GM21619 (cell line): ENCODE data around the gene LAMTOR2.

Source experiments
- ATAC-seq: cut with Tn5 transposase; IDR thresholded peaks from one replicate; pipeline ENCODE4 v1.9.1; 2021; ENCODE audit not compliant: unreplicated experiment

Gene LAMTOR2

DNA sequence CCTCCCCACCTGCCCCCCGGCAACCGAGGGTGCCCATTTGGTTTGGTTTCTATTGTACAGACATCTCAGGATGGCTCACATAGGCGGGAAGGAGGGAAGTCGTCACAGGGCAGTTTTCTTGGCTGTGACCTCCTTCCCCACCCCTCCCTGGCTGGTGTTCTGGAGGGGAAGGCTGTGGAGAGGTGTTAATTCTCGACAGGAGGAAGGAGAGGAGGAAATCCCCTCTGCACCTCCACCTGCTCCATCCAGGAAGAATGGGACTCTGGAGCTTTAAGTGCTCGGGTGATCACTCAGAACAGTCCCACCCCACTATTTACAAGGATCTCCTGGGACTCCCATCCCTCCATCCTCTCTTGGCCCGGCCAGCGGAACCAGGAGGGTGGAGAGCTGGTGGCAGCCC is 20.1 kb downstream of the LAMTOR2 start:
- ATAC-seq: no peak

DNA sequence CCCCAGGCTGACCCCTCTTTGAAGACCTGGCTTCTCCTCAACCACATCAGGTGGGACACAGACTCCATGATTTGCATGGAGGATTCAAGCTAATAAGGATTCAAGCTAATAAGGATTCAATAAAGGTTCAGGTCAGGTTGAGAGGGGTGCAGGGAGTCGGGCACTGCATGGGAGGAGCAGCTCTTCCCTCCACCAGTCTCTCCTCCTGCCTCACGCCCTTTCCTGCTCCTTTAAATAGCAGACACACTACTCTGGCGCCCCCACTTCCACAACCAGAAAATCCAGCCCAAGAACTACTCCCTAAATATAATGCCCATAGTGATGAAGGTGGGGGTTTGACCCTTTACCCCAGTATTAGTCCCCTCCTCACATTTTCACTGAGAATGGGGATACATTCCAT is 20.6 kb downstream of the LAMTOR2 start:
- no peak for ATAC-seq

DNA sequence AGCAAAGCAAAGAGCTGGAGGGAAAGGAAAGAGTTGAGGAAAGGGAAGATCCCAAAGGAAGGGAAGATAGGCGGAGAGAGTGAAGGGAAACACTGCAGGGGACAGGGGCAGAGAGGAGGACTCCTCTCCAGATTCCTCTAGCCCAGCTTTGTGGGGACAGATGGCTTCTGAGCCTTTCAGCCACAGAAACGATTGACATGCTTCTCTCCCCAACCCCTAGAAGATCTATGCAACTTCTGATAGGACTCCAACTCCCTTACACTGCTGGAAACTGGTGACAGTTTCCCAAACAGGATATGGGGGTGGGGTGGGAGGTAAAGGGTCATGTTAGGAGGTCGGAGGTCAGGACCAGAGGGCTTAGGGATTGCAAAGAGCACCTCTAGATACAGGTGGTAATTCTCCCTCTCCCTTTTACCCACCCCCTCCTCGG is 21.2 kb downstream of the LAMTOR2 start:
- no peak for ATAC-seq

DNA sequence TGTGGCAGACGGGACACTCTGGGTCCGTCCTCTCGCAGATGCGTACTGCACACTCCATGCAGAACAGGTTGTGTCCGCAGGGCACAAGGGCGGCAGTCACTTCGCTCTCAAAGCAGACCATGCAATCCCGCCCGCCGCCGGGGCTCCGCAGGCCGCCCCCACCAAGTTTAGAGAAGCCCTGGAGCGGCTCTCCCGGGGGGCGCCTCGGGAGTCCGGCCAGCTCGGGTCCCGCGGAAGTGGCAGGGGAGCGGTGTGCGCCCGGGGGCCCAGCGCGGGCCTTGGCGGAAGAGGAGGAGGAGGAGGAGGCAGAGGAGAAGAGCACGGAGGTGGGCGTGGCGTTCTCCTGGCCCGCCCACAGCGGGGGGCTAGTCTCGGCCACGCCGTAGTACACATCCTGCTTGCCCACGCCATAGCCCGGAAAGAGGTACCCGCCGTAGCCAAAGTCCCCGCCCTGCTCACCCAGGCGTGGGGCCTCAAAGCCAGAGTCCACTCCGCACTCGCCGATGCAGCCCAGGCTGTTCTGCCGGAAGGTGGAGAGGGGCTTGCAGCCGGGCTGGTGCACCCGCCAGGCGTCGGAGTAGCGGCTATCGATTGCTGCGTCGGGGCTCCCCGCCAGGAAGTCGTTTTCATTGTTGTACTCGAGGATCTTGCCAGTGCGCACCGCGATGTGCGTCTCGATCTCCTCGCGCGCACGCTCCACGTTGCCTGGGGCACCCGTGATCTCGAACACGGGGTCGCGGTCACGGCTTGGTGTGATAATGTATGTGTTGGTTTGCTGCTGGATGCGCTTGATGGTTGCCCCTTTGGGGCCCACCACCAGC is 22.2 kb downstream of the LAMTOR2 start:
- ATAC-seq: peak; percentile 59

DNA sequence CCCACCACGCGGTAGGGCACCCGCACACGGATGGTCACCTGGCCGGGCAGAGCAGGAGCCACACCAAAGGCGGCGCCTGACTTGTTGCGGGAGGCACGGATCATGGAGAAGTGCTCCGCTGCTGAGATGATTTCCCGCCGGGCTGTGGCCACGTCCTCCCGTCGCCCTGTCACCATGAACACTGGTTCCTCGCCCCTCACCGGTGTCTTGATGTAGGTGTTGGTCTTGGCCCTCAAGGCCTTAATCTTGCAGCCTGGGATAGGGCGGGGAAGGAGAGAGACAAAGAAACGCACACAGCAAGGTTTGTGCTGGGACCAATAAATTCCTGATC is 22.8 kb downstream of the LAMTOR2 start:
- no peak for ATAC-seq

DNA sequence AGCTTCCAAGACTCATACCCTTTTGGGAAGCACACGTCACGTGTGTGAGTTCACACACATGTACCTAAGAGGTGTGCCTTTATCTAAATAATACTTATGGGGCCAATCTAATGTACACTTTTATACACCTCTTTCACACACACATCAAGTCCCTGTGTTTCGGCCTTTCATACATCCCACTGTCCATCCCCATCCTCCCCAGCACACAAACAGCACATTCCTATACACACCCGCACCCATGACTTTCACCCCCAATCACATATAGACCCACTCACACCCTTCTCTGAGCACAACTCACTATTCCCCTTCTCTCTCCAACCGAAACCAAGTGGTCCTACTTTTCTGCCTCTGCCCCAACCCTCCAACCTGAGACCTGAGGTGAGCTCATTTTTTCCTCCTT is 24.1 kb downstream of the LAMTOR2 start:
- no peak for ATAC-seq

DNA sequence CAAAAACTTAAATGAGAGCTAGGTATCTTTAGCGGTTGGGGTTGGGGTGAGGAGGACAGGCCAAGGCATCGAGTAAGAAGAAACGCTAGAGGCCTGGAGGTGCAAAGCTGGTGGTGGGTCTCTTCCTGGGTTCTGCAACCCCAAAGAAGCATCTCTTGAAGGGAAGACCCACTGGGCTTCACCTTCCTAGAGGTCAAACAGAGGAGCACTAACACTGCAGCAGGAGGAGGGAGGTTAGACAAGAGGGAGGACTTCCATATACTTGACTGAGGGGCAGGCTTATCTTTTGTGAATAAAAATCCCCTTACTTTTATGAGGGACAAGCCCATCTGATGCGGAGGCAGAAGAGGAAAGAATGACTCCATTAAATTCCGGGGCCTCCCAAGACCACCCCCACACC is 25.2 kb downstream of the LAMTOR2 start:
- ATAC-seq: no peak

DNA sequence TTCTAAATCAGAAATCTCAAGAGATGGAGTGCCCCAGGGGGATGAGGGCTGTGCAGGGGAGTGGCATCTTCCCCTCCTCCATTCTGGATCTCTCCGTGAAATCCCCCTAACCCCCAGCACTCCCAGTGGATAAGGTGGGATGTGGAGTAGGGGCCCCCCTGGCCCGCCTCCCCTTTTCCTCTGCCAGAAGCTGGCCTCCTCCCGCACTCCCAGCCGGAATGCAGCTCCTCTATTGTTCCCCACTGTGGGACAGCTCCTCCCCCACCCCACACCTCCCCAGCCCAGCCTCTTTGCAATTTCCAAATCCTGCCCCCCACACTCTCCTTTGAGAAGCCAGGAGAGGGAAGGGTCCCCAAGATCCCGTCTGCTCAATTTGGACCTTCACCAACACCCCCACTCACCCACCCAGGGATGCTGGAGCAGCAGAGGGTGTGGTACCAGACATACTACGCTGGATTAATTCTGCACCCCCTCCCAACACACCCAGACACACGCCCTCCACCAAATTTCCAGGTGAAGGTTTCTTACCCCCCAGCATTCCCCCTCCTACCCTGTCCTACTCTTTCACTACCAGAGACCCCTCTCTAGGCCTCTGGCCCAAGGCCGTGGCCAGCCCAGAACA is 25.8 kb downstream of the LAMTOR2 start:
- ATAC-seq: no peak

DNA sequence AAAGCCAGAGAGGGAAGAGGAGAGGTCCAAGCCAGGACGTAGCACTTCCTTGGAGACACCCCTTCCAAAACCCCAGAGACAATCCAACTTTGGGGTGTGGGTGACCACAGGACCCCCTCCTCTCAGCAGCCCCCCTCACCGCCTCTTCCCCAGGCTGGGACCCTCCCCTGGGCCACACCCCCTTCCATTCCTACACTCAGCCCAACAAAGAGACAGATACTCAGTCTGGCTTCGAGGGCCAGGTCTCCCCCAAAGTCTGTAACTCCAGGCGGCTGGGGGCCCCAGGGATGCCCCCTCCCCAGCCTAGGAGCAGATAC is 26.2 kb downstream of the LAMTOR2 start:
- ATAC-seq: no peak

DNA sequence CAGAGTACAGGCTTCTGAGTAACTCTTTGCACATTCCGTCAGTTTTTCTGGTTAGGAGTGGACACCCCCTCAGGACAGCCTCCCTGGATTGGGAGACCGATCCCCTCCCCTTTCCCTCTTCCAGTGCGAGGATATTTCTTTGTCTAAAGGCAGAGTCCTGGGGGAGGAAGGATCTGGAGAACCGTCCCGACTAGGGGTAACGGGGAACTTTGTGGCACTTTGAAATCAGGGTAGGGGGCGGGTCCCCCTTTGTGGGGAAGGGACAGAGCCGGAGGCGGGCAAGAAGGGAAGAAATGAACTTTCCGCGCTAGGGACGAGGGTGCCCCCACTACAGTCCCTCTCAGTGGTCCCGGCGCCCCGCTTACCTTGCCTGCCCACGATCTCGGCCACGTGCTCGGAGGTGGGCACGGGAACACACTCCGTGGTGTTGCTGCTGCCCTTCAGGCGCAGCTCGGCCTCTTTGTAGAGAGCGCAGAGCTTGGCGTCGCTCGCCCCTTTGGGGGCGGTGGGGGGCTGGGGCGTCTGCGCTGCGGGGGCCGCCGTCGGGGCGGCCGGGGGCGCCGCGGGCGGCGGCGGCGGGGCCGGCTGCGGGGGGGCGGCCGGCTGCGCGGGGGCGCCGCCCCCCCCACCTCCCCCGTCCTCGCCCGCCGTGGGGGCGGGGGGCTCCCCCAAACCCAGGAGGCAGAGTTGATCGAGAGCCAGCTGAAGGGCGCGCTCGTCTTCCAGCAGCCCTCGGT is 26.8 kb downstream of the LAMTOR2 start:
- no peak for ATAC-seq

DNA sequence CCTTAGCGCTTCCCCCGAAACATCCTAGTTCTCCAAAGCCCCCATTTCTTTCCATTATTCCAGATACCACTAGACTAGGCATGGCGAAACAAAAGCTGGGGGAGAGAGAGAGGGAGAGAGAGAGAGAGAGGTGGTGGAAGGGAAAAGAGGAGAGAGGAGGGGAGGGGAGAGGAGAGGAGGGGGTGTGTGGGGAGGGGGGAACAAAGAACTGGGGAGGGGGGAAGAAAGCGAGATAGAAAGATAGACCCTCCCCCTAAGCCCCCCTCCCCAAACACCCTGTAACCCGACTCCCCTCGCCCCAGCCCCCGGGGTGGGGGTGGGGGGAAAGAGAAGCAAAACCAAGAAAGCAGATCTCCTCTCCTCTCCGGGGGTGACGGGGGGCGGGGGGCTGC is 27.3 kb downstream of the LAMTOR2 start:
- no peak for ATAC-seq

DNA sequence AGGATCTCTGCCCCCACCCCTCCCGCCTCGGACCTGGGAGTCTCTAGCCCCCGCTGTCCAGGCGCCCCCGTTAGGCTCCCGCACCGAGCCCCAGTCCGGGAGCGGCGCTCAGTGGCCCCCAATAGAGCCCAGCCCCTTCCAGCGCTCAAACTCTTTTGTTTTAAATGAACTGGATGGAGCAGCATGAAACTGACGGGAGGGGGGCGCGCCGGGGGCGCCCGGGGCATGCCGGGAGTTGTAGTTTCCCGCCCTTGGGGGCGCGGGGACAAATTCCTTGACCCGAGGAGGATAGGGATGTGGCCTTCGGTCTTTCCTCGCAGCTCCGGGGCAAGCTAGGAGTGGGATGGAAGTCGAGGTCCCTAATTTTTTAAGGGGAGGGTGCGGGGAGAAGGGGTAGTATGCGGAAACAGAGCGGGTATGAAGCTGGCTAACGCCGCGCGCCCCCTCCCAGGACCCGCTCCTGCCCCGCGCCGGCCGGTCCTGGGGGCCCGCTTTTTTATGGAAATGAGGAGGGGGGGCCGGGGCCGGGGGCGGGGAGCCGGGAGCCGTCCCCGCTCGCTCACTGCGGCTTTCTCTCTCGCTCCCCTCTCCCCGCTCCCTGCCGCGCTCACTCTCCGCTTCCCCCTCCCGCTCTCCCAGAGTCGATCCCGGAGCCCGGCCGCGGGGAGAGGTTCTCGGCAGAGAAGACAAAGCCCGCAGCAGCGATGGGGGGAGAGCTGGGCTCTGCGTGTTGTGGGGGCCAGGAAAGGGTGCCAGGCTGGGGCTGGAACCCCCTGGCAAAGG is 27.9 kb downstream of the LAMTOR2 start, which contains the start of gene MEX3A:
TSS of gene MEX3A (minus strand) at position 157 of the 783 bp plus-strand sequence. CDS start 467 bp downstream, outside the sequence.
- ATAC-seq: no peak

DNA sequence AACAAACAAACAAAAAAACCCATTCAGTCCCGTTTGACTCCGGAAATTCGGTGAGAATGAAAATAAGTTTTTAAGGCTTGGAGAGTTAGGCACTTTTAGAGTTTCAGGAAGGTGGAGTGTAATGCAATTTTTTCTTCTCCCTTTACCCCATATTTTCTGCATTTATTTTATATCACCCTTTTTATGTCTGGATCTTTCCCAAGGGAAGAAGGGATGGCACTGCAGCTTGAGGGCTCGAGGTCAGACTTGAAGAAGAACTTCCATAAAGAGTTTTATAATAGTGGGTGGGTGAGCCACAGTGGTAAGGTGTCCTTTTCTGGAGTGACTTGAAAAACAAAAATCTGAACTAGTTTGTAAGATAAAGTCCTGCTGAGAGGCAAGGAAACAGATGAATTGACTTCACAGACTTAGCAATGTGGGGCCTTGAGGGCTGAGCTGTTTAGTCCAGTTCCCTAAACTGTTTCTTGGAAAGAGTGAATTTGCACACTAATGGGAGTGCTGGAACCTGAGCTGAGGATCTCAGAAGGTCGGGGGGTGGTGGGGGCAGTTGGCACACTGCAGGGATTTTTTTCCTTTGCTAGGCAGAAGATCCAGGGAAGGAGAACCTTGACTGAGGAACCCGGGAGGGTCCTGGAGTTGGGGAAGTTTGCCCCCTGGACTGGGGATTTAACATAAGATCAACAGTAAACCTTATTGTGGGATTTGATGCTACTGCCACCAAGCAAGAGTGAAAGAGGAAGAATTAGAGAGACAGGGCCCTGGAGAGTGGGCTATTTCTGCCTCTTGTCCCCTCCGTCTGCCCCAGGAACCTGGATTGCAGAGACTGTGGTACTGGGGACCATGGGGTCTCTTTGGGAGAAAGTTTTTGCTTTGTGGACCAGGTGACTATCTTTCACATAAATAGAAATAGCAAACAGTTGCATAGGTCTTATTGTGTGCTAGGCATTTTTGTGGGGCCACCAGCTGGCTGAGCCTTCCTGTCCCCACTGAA is 29.5 kb downstream of the LAMTOR2 start:
- ATAC-seq: no peak

DNA sequence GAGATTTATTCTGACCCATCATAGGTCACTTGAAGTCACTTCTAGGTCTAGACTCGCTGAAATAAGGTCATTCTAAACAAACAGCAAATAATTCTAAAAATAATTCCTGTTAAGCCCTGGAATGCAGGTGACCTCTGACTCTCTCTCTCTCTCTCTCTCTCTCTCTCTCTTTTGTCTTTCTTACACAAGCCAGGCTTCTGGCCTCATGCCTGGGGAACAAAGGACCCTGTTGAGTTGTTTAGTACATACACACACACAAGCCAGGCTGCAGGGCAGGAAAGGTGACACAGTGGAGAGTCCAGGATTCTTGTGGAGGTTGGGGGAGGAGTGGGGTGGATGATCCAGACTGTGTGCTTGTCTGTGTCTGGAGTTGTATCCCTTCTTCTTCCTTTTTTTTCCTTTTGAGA is 31.7 kb downstream of the LAMTOR2 start:
- ATAC-seq: no peak

DNA sequence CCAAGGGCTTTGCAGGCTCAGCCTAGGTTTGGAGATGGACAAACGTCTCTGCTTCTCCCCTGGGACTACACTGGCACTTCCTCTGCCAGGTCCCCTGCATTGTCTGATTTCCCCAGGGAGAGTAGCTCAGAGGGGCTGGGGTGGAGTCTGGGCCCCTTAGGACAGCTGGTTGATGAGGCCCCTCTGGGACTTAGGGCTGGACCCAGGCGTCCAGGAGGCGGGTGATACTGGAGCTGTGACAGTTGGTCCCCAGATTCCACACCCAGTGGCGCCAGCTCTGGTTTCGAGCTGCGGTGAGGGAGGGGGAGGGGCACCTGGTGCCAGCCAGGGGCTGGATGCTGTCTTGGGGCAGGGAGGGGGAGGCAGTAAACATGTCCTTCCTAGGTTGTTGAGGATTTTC is 35.1 kb downstream of the LAMTOR2 start:
- ATAC-seq: no peak

DNA sequence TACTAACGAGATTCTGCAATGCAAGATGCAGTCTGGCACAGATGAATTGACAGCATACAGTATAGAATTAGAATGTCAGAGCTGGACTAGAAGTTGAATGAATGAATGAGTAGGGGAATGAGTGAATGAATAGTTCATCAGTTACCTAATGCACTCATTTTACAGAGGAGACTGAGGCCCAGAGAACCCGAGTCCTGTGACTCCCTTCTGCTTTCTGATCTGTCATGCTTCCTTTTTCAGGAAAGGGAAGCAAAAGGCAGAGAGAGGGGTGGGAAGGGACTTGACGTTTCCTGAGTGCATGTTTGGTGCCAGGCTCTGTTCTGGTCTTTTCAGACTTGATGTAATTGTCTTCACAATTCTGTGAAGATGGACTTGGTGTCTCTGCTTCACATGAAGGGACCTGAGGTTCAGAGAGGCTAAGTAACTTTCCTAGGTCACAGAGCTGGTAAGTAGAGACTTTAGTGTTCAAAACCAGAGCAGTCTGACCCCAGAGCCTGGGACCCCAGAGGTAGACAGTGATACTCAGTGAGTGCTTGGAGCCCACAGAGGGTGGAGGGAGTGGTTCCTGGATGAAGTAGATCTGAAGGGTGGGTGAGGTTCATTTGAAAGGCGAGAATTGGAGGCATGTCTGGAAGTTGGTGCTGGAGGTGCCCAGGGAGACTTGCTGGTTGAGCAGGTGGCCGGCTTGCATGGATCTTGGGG is 35.7 kb downstream of the LAMTOR2 start:
- no peak for ATAC-seq

DNA sequence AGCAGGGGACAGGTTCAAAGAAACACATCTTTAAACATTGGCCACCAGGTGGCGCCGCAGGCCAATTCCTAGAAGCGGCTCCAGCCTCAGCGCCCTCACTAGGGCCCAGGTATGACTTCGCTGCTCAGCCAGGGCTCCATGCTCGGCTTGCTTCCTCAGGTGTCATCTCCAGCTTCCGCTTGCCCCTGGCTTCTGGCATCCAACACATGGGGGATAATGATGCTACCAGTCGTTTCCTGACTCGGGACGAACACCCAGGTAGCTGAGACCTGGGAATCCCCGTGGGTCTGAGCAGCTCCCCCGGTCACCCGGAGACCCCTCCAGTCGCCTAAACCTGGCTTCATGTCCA is 36.2 kb downstream of the LAMTOR2 start:
- no peak for ATAC-seq

DNA sequence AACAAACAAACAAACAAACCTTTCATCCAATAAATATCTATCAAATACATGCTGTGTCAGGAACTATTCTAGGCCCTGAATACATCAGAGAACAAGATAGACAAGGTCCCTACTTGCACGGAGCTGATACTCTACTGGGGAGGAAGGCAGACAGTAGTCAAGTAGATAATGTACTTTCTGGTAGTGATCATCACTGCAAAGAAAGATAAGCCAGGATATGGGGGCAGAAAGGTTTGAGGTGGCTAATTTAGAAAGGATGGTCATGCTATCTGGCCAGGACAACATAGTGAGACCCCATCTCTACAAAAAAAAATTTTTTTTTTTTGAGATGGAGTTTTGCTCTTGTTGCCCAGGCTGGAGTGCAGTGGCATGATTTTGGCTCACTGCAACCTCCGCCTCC is 37.0 kb downstream of the LAMTOR2 start:
- no peak for ATAC-seq

DNA sequence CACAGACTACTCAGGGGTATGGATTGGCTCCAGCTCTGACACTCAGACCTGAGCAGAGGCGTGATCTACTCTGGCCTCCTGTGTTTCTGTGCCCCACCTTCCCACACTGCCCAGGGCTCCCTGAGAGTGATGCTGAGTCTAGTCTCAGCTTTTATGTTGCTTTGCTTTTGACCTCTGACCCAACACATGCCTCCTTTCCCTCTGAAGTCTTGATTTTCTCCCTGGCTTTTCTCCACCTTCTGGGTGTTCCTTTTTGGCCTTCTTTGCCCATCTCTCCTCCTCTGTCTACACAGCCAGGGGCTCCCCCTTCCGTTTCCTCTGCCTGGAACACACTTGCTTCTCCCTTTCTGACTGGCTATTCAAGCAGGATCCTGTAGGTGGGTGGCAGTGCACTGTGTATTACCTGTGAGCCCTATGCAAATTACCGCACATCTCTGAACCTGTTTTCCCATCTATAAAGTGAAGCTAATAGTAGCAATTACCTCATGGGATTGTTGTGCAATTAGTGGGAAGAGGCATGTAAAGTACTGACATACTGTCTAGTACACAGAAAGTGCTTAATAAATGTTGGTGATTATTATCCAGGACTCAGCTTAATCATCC is 41.4 kb downstream of the LAMTOR2 start:
- no peak for ATAC-seq
